ENCODE results near the gene MTR. TPM values are rescaled to one million over a fixed set of nuclear protein-coding genes. Genes with fewer than 3 reads are reported as not detected.
"Not testable (repeated sequence)": the region's sequence is repeated elsewhere in the genome, so short reads cannot be mapped to it uniquely, and the experiment has no call there.

The MTR gene
- total RNA-seq, 1 experiment from 2014 or later, result 20.3 TPM

GRCh38 chr1:236895665-236896387, 100.7 kb downstream of the MTR start:
- DNase-seq (ENCODE audit: low read depth), result no peak

GRCh38 chr1:236896716-236897115, 101.6 kb downstream of the MTR start:
- DNase-seq (ENCODE audit: low read depth), result no peak

- DNase-seq (ENCODE audit: low read depth), result peak; percentile 90
Measured at GRCh38 chr1:236904892-236905741, 110.0 kb downstream of the MTR start.

GRCh38 chr1:236907205-236907604, 112.1 kb downstream of the MTR start:
- no peak for DNase-seq (ENCODE audit: low read depth)

GRCh38 chr1:236908669-236909068, 113.6 kb downstream of the MTR start:
- no peak for DNase-seq (ENCODE audit: low read depth)

- not testable (repeated sequence) for DNase-seq (ENCODE audit: low read depth)
Measured at GRCh38 chr1:236911047-236911446, 116.0 kb downstream of the MTR start.

GRCh38 chr1:236913371-236914037, 118.4 kb downstream of the MTR start:
- DNase-seq (ENCODE audit: low read depth), result peak; percentile 65

- DNase-seq (ENCODE audit: low read depth), result no peak
Measured at GRCh38 chr1:236914375-236914774, 119.3 kb downstream of the MTR start.

- DNase-seq (ENCODE audit: low read depth), result no peak
Measured at GRCh38 chr1:236916131-236916800, 121.2 kb downstream of the MTR start.

GRCh38 chr1:236917448-236917847, 122.4 kb downstream of the MTR start:
- no peak for DNase-seq (ENCODE audit: low read depth)

- no peak for DNase-seq (ENCODE audit: low read depth)
Measured at GRCh38 chr1:236920286-236920894, 125.3 kb downstream of the MTR start.

GRCh38 chr1:236921610-236922009, 126.5 kb downstream of the MTR start:
- DNase-seq (ENCODE audit: low read depth), result no peak

GRCh38 chr1:236922190-236922589, 127.1 kb downstream of the MTR start:
- no peak for DNase-seq (ENCODE audit: low read depth)

- DNase-seq (ENCODE audit: low read depth), result no peak
Measured at GRCh38 chr1:236925386-236925785, 130.3 kb downstream of the MTR start.

GRCh38 chr1:236930503-236930902, 135.4 kb downstream of the MTR start:
- no peak for DNase-seq (ENCODE audit: low read depth)

GRCh38 chr1:236938760-236939159, 143.7 kb downstream of the MTR start:
- DNase-seq (ENCODE audit: low read depth), result no peak

GRCh38 chr1:236942431-236942830, 147.3 kb downstream of the MTR start:
- no peak for DNase-seq (ENCODE audit: low read depth)

GRCh38 chr1:236944556-236944955, 149.5 kb downstream of the MTR start:
- DNase-seq (ENCODE audit: low read depth), result no peak

- DNase-seq (ENCODE audit: low read depth), result no peak
Measured at GRCh38 chr1:236945002-236945401, 149.9 kb downstream of the MTR start.

GRCh38 chr1:236947794-236948193, 152.7 kb downstream of the MTR start:
- no peak for DNase-seq (ENCODE audit: low read depth)

- DNase-seq (ENCODE audit: low read depth), result no peak
Measured at GRCh38 chr1:236948381-236948780, 153.3 kb downstream of the MTR start.

Measured in HT1080 (cell line).